ENCODE measurements around the gene CSNK1D.

Gene CSNK1D

DNA sequence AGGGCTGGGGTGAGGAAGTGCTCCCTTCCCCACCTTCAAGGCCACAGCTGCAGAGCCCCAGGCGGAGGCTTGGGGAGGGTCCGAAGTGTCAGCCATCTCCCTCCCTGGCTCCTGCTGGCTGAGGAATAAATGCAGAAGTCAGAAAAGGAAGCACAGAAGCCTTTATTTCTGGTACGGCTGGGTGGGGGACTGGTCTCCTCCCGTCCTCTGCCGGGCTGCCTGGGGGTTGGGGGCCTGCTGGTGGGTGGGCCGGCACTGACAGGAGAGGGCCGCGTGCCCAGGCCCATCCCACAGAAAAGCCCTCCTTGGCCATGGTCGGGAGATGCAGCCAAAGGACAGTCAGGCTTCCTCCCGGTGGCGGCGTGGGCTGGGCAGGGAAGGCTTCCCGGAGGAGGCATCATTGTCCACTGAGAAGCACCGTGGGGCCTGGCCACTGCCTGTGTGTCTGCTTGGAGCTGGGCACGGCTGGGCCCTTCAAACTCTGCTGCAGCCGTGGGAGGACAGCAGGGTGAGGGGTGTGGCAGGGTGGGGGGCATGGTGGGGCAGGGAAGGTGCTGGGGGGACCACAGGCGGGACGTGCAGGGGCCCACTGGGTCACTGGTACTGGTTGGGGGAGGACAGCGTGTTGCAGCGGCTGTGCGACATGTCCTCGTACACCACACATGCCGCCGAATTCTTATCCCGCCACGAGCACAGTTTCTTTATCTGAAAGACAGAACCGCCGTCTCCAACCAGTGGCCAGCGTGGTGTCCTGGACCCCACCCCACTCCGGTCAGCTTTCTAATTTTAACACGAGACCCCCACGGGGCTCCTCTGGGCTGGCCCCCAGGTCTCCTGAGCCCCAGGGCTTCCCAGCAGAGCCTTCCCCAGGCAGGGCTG lies 41.5 kb upstream of the CSNK1D start:
- DNase-seq (ENCODE audit: low read depth), result no peak
- TF ChIP-seq, protein P1, sequence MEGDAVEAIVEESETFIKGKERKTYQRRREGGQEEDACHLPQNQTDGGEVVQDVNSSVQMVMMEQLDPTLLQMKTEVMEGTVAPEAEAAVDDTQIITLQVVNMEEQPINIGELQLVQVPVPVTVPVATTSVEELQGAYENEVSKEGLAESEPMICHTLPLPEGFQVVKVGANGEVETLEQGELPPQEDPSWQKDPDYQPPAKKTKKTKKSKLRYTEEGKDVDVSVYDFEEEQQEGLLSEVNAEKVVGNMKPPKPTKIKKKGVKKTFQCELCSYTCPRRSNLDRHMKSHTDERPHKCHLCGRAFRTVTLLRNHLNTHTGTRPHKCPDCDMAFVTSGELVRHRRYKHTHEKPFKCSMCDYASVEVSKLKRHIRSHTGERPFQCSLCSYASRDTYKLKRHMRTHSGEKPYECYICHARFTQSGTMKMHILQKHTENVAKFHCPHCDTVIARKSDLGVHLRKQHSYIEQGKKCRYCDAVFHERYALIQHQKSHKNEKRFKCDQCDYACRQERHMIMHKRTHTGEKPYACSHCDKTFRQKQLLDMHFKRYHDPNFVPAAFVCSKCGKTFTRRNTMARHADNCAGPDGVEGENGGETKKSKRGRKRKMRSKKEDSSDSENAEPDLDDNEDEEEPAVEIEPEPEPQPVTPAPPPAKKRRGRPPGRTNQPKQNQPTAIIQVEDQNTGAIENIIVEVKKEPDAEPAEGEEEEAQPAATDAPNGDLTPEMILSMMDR (conservative IDR thresholded peaks at IDR 0.05; ENCODE audit: low read depth, low read length), result no peak
- H3K4me3 ChIP-seq (ENCODE audit: low read depth, low read length), result no peak overlapping the region

DNA sequence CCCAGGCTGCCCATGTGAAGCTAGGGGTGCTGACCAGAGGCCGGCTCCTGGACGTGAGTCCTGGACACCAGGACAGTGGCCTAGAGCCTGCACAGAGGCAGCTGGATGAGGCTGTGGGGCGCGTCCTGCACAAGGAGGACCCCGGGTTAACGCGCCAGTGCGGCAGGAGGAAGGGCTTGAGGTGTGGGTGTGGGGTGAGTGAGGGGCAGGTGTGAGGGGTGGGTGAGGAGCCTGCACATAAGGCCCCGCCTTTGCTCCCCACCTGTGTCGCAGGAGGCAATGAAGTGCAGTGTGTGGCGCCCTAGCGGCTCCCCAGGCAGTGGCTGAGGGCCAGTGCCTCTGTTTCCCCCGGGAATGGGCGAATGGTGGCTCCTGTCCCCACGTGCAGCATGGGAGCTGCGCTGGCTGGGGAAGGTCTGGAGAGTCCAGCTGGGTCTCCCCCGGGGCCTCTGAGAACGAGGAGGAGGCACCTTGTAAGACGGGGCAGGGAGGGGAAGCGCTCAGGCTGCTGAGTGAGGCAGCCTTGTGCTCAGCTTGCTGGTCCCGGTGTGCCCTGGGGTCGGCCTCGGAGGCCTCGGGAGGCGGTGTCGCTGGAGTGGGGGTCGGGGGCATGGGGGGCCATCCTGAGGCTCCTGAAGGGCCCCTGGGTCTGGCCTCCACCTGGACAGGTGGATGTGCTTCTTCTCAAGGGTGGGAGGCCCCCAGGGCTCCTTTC lies 40.7 kb upstream of the CSNK1D start:
- no peak for DNase-seq (ENCODE audit: low read depth)
- H3K4me3 ChIP-seq (ENCODE audit: low read depth, low read length), result no peak overlapping the region
- TF ChIP-seq, protein P1 (conservative IDR thresholded peaks at IDR 0.05; ENCODE audit: low read depth, low read length), result no peak

DNA sequence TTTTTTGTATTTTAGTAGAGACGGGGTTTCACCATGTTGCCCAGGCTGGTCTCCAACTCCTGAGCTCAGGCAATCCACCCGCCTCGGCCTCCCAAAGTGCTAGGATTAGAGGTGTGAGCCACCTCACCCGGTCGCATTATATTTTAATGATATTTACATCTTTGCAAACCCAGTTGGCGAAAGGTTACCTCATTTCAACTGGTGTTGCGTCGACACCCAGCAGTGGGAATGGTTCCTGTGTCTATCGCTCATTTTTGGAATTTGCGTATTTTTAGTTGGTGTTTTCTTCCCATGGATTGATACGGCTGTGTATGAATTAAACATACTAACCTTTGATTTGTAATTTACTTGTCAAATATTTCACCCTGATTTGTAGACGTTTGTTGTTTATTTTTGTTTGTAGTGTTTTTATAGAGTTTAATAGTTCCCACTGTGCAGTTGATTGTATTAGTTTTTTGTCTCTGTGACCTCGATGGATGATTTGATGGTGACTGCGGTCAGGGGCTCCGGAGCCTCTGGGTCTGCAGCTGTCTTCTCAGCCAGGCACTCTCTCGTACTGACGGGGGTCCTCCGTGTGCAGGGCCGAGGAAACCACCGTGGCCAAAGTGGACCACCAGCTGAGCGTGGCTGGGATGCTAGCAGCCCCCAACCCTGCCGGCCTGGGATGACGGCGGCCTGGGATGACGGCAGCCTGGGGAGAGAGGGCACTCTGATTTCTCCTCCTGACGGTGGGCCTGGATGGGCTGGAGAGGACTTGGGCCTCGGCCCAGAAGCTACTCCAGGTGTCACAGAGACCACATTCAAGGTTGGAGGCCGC lies 39.9 kb upstream of the CSNK1D start:
- DNase-seq (ENCODE audit: low read depth), result no peak
- TF ChIP-seq, protein P1 (conservative IDR thresholded peaks at IDR 0.05; ENCODE audit: low read depth, low read length), result no peak
- H3K4me3 ChIP-seq (ENCODE audit: low read depth, low read length), result no peak overlapping the region

DNA sequence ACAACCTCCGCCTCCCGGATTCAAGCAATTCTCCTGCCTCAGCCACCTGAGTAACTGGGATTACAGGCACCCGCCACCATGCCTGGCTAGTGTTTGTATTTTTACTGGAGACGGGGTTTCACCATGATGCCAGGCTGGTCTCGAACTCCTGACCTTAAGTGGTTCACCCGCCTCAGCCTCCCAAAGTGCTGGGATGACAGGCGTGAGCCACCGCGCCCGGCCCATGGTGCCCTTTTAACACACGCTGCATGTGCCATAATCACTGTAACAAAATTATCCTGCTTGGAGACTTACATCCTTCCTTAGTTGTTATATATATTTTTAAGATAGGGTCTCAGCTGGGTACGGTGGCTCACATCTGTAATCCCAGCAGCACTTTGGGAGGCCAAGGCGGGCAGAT lies 38.5 kb upstream of the CSNK1D start:
- no peak for DNase-seq (ENCODE audit: low read depth)
- H3K4me3 ChIP-seq (ENCODE audit: low read depth, low read length), result no peak overlapping the region
- TF ChIP-seq, protein P1 (conservative IDR thresholded peaks at IDR 0.05; ENCODE audit: low read depth, low read length), result no peak

DNA sequence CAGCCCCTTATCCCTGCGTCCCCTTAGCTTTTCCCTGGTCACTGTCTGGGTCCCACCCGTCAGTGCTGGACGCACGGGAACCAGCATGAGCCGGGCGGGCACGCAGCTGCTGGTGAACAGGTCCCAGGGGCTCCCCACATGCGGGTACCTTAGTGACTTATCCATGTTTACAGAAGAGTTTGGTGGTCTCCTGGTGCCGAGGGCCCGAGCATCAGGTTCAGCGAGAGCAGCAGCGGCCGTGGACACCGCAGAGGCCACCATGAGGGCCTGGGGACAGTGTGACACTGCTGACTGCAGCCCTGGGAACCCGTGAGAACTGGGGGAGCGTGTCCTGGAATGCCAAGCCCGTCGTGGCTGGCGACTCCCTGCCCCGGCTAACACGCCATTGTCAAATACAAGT lies 37.4 kb upstream of the CSNK1D start:
- DNase-seq (ENCODE audit: low read depth), result no peak
- no peak overlapping the region for H3K4me3 ChIP-seq (ENCODE audit: low read depth, low read length)
- TF ChIP-seq, protein P1 (conservative IDR thresholded peaks at IDR 0.05; ENCODE audit: low read depth, low read length), result no peak

DNA sequence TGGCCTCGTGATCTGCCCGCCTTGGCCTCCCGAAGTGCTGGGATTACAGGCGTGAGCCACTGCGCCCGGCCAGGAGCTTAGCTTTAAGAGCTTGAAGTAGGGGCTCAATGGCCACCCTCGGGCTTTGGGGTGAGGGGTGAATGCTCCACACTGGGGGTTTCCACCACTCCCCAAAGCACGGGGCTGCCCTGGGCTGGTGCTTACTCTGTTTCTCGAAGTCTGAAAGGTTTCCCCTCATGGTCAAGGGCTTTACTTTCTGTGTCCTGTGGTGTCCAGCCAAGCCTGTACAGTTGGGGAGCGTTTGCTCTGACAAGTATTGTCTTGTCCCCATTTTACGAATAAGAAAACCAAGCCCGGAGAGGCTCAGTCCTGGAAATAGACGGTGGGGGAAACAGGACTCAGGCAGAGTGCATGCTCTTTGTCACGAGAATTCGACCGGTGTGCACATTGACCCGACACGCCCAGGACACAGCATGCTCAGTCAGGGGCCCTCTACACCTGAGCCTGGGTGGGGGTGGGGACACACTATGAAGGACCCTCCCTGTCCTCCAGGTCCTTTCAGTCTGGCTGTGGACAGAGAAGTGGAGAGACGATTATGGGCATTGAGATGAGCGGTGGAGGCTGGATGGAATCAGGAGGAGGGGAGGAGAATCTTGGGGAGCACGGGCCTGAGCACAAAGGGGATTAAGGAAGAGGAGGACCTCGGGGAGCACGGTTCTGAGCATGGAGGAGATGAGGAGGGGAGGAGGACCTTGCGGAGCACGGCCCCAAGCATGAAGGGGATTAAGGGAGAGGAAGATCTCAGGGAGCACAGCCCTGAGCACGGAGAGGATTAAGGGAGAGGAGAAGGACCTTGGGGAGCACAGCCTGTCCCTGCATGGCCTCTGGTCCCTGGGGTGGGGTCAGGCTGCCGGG lies 36.4 kb upstream of the CSNK1D start:
- DNase-seq (ENCODE audit: low read depth), result no peak
- TF ChIP-seq, protein P1 (conservative IDR thresholded peaks at IDR 0.05; ENCODE audit: low read depth, low read length), result no peak
- no peak overlapping the region for H3K4me3 ChIP-seq (ENCODE audit: low read depth, low read length)

Data from choroid plexus epithelial cell (primary cell).